Muscle of arm (tissue), 12 donors: ENCODE data around the gene CFAP91. TPM values are rescaled to one million over a fixed set of nuclear protein-coding genes. Genes with fewer than 3 reads are reported as not detected.

Source experiments
- DNase-seq: peaks from one replicate; pipeline ENCODE4 v3.0.0-alpha.2; 2013
- polyA plus RNA-seq, 12 donors: library from polyadenylated mRNA; unstranded; fragments of 120-200 nt; gene quantifications; one replicate each; pipeline ENCODE4 v1.2.1, GENCODE V29; 2013; ENCODE audit not compliant: insufficient read length in 12 of 12

Gene CFAP91
- polyA plus RNA-seq, 12 donors, result 0.17 to 1.8 (median 0.62) TPM; not detected in 2

- DNase-seq, result no peak
Observed at GRCh38 chr3:119741657-119742590, 39.1 kb downstream of the CFAP91 start.

- DNase-seq, result no peak
Observed at GRCh38 chr3:119743921-119744320, 41.1 kb downstream of the CFAP91 start.

GRCh38 chr3:119745942-119746341 lies 43.1 kb downstream of the CFAP91 start:
- DNase-seq, result no peak

GRCh38 chr3:119746423-119746822 lies 43.6 kb downstream of the CFAP91 start:
- DNase-seq, result no peak

GRCh38 chr3:119747357-119747756 lies 44.5 kb downstream of the CFAP91 start:
- peak; percentile 12 for DNase-seq

GRCh38 chr3:119748991-119749390 lies 46.2 kb downstream of the CFAP91 start:
- no peak for DNase-seq

- DNase-seq, result no peak
Observed at GRCh38 chr3:119751423-119751822, 48.6 kb downstream of the CFAP91 start.

Other genes with a start within 250 kb of the CFAP91 start
- gene TMEM39A, start 239.4 kb upstream of the CFAP91 start, polyA plus RNA-seq, result 10 to 100 TPM in 11 of 12 donors, not detected in 1; 36.2 to 56.0 (median 45.1) TPM
- gene POGLUT1, start 234.1 kb upstream of the CFAP91 start, polyA plus RNA-seq, result 10 to 100 TPM in 10 of 12 donors, 1 to 10 TPM in 1, not detected in 1; 8.0 to 18.7 (median 13.6) TPM
- 1,000 to 10,000 TPM in 1 of 12 donors, 100 to 1,000 TPM in 1, 10 to 100 TPM in 10; 65.4 to 1,063 (median 80.6) TPM for gene TIMMDC1, start 204.5 kb upstream of the CFAP91 start, polyA plus RNA-seq
- gene CD80, start 143.4 kb upstream of the CFAP91 start, polyA plus RNA-seq, result under 1 TPM in 9 of 12 donors, not detected in 3; 0.13 to 0.57 (median 0.39) TPM
- gene ADPRH, start 123.5 kb upstream of the CFAP91 start, polyA plus RNA-seq, result 10 to 100 TPM in 2 of 12 donors, 1 to 10 TPM in 9, not detected in 1; 5.5 to 10.6 (median 8.5) TPM
- 1 to 10 TPM in 1 of 12 donors, under 1 TPM in 7, not detected in 4; 0.12 to 1.2 (median 0.21) TPM for gene PLA1A, start 105.1 kb upstream of the CFAP91 start, polyA plus RNA-seq
- 10 to 100 TPM in 10 of 12 donors, 1 to 10 TPM in 1, not detected in 1; 6.8 to 45.5 (median 20.4) TPM for gene POPDC2, start 42.4 kb upstream of the CFAP91 start, polyA plus RNA-seq
- gene COX17, start 25.6 kb upstream of the CFAP91 start, polyA plus RNA-seq, result 10 to 100 TPM in 11 of 12 donors, not detected in 1; 48.1 to 88.7 (median 68.1) TPM
- gene NR1I2, start 79.1 kb downstream of the CFAP91 start, polyA plus RNA-seq, result 10 to 100 TPM in 1 of 12 donors, under 1 TPM in 10, not detected in 1; 0.11 to 25.0 (median 0.33) TPM